A549 treated with CORT108297 at 1 μM for 4 hours (cell line): ENCODE data around the gene SYT15. TPM values are rescaled to one million over a fixed set of nuclear protein-coding genes. Genes with fewer than 3 reads are reported as not detected.

ENCODE experiments used
- total RNA-seq: library from RNA; stranded (reverse); fragments of 200-300 nt; extraction: Qiagen RNA extraction; gene quantifications from 5 replicates; pipeline ENCODE4 v1.2.3, GENCODE V29; 2022

SYT15 gene
- total RNA-seq = 2.6 to 3.5 TPM (median 2.9 TPM) in 5 replicates

GRCh38 chr10:46578474-46579178, at the start of gene SYT15:
Gene SYT15, plus strand, starts transcription at chr10:46579128. Its CDS starts 41 bp downstream, at chr10:46579169.

GRCh38 chr10:46556515-46557318, 22.2 kb upstream of the SYT15 start, which contains the start of gene GPRIN2:
Gene GPRIN2, minus strand, starts transcription at chr10:46556658. Its CDS starts 5,922 bp downstream, at chr10:46550736.

Other genes with a start within 250 kb of the SYT15 start
- gene ANXA8L1, start 203.4 kb upstream of the SYT15 start, total RNA-seq = 86.4 to 129 TPM (median 111 TPM) in 5 replicates
- gene NPY4R, start 113.2 kb upstream of the SYT15 start, total RNA-seq = 28.7 to 50.0 TPM (median 40.4 TPM) in 5 replicates
- 26.2 to 47.1 TPM (median 37.6 TPM) in 5 replicates for gene GPRIN2, start 22.5 kb upstream of the SYT15 start, total RNA-seq